ENCODE data around the gene AOPEP.

The AOPEP gene

DNA sequence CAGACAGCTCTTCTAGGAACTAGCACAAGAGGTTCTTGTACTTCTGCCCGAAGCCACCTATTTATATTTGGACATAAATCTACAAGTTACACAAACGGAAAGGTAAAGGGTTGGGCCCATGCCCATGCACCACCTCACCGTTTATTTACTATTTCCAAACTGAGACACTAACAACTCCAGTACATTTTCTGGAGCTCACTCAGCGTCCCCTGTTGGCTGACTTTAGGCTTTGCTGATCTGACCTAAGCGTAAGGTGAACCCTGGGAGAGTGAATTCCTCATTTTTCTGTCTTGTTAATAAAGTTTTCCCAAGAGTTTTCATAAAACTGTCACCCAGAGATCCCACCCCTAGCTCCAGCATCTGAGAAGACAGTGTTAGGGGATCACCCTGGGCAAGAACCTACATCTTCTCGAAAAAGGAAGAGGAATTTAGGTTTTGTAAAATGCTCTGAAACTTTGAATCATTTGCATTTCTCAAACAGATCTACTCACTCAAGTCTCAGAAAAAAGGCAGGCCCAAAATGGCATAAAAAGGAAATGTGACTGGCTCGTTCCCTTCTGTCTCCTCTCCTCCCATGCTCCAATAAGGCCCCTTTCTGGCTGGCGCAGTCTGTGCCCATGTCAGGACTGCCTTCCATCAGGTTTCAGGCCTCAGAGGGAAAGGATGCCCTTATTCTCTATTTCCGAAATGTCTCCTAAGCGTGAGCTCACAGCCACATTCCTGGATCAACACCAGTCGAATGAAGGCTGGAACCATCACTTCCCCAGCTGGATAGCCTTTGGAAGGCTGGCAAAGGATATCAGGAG, 389.7 kb downstream of the AOPEP start:
- Histone ChIP-seq H3K4me1 (ENCODE audit: control insufficient read depth, insufficient read depth, low read length) (0 out of 2 replicates have a peak, but pooled peaks cover 3% of the 10 kb centered on the region), H3K27ac (ENCODE audit: low read depth, low read length) (no peak overlapping the region), H3K9me3 (ENCODE audit: control insufficient read depth, insufficient read depth, low read length) (no peaks in the 10 kb centered on the region), H3K9ac (ENCODE audit: low read depth, low read length) (no peak overlapping the region), H3K4me3 (ENCODE audit: low read depth, low read length) (no peak overlapping the region), H3K27me3 (ENCODE audit: control insufficient read depth, insufficient read depth, low read length) (no peaks in the 10 kb centered on the region), H3K36me3 (ENCODE audit: control insufficient read depth, insufficient read depth, low read length) (no peaks in the 10 kb centered on the region; the same call in 1 of the 2 replicates)

DNA sequence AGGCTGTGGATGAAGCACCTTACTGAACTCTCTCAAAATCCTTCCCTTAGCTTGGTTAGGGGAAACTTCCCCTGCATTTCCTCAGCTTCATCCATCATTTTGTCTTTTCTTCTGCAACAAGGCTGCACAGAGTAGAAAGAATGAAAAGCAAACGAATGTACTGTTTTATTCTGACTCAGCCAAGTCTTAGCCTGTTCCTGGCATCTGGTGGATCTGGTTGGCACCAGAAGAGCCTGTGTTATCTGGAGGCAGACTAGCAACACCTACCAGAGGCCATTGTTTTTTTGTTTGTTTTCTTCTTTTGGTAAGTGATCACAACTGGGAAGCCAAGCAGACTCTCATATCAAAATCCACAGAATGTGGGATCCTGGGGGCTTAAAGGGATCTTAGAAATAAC, 390.3 kb downstream of the AOPEP start:
- Histone ChIP-seq H3K27me3 (ENCODE audit: control insufficient read depth, insufficient read depth, low read length) (no peaks in the 10 kb centered on the region), H3K9me3 (ENCODE audit: control insufficient read depth, insufficient read depth, low read length) (no peaks in the 10 kb centered on the region), H3K4me3 (ENCODE audit: low read depth, low read length) (no peak overlapping the region), H3K27ac (ENCODE audit: low read depth, low read length) (no peak overlapping the region), H3K9ac (ENCODE audit: low read depth, low read length) (no peak overlapping the region), H3K36me3 (ENCODE audit: control insufficient read depth, insufficient read depth, low read length) (no peaks in the 10 kb centered on the region; the same call in 1 of the 2 replicates), H3K4me1 (ENCODE audit: control insufficient read depth, insufficient read depth, low read length) (0 out of 2 replicates have a peak, but pooled peaks cover 4% of the 10 kb centered on the region)

DNA sequence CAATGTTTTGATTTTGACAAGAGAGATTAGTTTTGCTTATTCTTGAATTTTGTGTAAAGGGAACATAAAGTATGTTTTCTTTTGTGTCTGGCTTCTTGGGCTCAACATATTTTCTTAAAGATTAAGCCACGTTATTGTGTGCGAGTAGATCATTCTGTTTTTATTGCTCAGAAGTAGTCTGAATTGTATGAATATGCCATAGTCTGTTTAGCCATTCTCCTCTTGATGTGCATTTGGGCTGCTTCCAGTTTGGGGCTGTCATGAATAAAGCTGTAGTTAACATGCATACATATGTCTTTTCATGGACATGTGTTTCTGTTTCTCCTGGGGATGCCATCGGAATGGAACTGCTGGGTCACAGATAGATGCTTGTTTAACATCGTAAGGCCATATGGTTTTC, 392.1 kb downstream of the AOPEP start:
- Histone ChIP-seq H3K9ac (ENCODE audit: low read depth, low read length) (no peak overlapping the region), H3K4me1 (ENCODE audit: control insufficient read depth, insufficient read depth, low read length) (0 out of 2 replicates have a peak, but pooled peaks cover 4% of the 10 kb centered on the region), H3K36me3 (ENCODE audit: control insufficient read depth, insufficient read depth, low read length) (no peaks in the 10 kb centered on the region), H3K27ac (ENCODE audit: low read depth, low read length) (no peak overlapping the region), H3K4me3 (ENCODE audit: low read depth, low read length) (no peak overlapping the region), H3K27me3 (ENCODE audit: control insufficient read depth, insufficient read depth, low read length) (no peaks in the 10 kb centered on the region), H3K9me3 (ENCODE audit: control insufficient read depth, insufficient read depth, low read length) (no peaks in the 10 kb centered on the region)

DNA sequence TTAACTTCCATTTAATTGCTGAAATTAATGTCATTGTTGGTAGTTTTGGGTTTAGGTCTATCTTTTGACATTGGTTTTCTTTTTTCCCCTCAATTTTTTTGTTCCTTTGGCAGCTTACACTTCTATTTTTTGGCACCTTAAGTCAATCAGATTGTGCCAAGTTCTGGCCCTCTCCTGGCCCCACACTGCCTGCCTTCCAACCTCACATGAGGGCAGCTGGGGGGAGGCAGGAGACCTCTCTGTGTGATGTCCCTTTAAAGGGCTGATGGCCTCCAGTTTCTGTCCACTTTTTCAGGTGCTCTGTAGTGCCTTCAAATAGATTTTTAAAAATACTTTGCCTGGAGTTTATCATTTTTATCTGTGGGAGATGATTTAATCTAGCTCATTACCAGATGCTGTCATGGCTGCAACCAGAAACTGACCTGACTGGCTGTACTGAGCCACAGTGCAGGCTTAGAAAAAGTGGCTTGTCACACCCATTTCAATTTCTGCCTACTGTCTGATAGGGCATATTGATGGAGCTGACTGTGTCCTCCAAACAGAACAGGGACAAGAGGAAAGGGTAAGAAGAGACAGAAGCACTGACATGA, 394.4 kb downstream of the AOPEP start:
- Histone ChIP-seq H3K9me3 (ENCODE audit: control insufficient read depth, insufficient read depth, low read length) (no peaks in the 10 kb centered on the region), H3K9ac (ENCODE audit: low read depth, low read length) (no peak overlapping the region), H3K27me3 (ENCODE audit: control insufficient read depth, insufficient read depth, low read length) (no peaks in the 10 kb centered on the region), H3K4me1 (ENCODE audit: control insufficient read depth, insufficient read depth, low read length) (peaks cover 4% of the 10 kb centered on the region; the same call in 1 of the 2 replicates), H3K27ac (ENCODE audit: low read depth, low read length) (no peak overlapping the region), H3K4me3 (ENCODE audit: low read depth, low read length) (no peak overlapping the region), H3K36me3 (ENCODE audit: control insufficient read depth, insufficient read depth, low read length) (no peaks in the 10 kb centered on the region)

DNA sequence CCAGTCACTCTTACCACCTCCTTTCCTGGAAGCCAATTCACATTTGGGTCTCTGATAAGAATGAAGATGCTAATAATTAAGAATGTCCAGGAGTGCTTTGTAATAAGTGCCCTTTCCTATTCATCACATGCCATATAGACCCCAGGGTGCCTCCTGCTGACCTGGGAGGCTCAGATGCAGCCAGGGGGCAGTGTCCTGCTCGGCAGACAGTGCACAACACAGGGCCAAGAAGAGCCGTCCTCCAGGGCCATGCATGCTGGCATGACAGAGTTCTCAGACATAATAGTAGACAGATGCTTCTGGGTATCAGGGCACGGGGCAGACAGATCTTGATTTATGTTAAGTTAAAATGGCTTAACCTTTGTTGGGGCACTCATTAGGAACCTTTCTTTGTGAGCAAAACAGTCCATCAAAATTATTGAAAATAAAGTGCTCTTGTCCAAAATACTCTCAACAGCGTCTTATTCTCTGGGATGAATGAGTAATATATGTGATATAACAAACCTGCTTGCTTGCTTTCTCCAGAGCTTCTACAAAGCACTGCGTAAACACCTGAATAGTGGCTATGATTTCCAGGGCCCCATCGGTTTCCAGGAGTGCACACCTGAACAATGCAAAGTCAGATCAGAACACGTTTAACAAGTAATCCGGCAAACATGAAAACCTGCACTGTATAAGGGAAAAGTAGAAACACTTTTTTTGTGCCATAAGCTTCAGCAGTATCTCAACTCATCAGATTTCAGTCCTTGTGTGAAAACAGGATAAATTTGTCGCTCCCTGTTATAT, 398.3 kb downstream of the AOPEP start:
- Histone ChIP-seq H3K9ac (ENCODE audit: low read depth, low read length) (no peak overlapping the region), H3K9me3 (ENCODE audit: control insufficient read depth, insufficient read depth, low read length) (no peaks in the 10 kb centered on the region), H3K4me1 (ENCODE audit: control insufficient read depth, insufficient read depth, low read length) (peaks cover 9% of the 10 kb centered on the region), H3K36me3 (ENCODE audit: control insufficient read depth, insufficient read depth, low read length) (no peaks in the 10 kb centered on the region), H3K27me3 (ENCODE audit: control insufficient read depth, insufficient read depth, low read length) (no peaks in the 10 kb centered on the region), H3K4me3 (ENCODE audit: low read depth, low read length) (no peak overlapping the region), H3K27ac (ENCODE audit: low read depth, low read length) (no peak overlapping the region)

DNA sequence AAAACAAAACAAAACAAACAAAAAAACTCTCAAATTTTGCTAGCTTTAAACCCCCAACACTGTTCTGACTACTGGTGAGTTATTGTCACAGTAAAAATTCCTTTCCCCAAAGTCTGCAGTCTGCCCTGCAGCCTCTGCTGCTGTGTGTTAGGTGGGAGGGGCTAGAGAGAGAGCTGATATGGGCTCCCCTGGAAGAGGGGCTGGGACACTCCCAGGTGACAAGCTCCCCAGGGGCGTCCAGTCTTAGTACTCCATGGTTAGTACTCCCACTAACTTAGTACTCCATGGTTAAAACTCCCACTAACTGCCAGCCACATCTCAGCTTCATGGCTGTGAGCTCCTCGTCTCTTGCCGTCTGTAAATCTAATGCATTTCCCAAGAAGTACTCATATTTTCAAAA, 399.2 kb downstream of the AOPEP start:
- Histone ChIP-seq H3K36me3 (ENCODE audit: control insufficient read depth, insufficient read depth, low read length) (no peaks in the 10 kb centered on the region), H3K9me3 (ENCODE audit: control insufficient read depth, insufficient read depth, low read length) (no peaks in the 10 kb centered on the region), H3K27ac (ENCODE audit: low read depth, low read length) (no peak overlapping the region), H3K9ac (ENCODE audit: low read depth, low read length) (no peak overlapping the region), H3K4me3 (ENCODE audit: low read depth, low read length) (no peak overlapping the region), H3K27me3 (ENCODE audit: control insufficient read depth, insufficient read depth, low read length) (no peaks in the 10 kb centered on the region), H3K4me1 (ENCODE audit: control insufficient read depth, insufficient read depth, low read length) (peaks cover 18% of the 10 kb centered on the region)

DNA sequence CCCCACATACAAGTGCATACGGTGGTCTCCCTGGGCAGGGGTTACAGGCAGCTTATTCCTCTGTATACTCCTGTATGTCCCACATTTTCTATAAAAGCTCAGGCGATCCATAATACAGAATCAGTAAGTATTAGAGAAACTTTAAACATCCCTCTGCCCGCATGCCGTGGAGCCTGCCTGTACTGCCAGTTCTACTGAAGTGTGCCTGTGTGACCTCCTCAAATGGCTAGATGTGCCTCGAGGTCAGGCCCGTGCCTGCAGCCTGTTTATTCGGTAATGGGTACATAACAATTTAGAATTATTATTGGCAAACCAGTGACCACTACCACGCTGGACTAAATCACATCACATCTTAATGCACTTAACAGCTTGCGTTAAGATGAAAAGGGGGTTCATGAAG, 400.2 kb downstream of the AOPEP start:
- Histone ChIP-seq H3K4me1 (ENCODE audit: control insufficient read depth, insufficient read depth, low read length) (peaks cover 25% of the 10 kb centered on the region), H3K36me3 (ENCODE audit: control insufficient read depth, insufficient read depth, low read length) (no peaks in the 10 kb centered on the region), H3K9ac (ENCODE audit: low read depth, low read length) (no peak overlapping the region), H3K27ac (ENCODE audit: low read depth, low read length) (no peak overlapping the region), H3K4me3 (ENCODE audit: low read depth, low read length) (no peak overlapping the region), H3K9me3 (ENCODE audit: control insufficient read depth, insufficient read depth, low read length) (no peaks in the 10 kb centered on the region), H3K27me3 (ENCODE audit: control insufficient read depth, insufficient read depth, low read length) (no peaks in the 10 kb centered on the region)

DNA sequence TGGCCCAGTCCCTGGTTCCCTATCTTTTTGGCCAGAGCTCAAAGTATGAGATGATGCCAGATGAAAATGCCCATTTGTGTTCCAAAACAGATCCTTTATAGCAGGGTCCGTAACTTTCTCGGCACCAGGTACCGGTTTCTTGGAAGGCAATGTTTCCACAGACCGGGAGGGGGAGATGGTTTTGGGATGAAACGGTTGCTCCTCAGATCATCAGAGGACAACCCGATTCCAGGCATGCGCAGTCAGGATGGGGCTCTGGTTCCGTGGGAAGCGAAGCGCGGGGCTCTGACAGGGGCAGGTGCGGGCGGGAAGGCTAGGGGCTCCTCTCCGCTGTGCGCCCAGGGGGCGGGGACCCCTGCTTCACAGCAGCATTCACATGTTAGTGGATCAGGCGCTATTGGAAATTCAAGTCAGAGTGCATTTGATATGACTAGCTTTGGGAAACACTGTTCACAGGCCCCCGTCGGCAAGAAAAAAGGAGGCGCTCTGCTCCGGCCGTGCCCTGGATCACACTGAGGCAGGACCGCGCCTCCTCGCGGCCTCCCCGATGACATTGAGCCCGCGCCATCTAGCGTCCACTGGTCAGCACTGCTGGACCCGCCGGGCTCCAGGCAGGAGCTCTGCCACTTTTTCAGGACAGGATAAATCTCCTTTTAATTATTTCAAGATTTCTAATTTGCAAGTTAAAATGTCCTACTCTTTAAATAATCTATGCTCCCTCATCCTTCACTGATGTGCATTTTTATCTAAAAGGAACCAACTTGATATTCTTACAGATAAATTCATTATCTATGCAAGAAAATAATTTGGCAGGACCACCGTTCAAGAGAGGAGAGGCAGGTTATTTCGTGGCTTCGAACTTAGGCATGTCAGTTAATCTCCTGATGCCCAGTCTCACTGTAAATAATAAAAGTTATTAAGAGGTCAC, 401.0 kb downstream of the AOPEP start:
- H3K9me3 ChIP-seq (ENCODE audit: control insufficient read depth, insufficient read depth, low read length): no peaks in the 10 kb centered on the region
- no peak overlapping the region for H3K9ac ChIP-seq (ENCODE audit: low read depth, low read length)
- H3K36me3 ChIP-seq (ENCODE audit: control insufficient read depth, insufficient read depth, low read length): no peaks in the 10 kb centered on the region
- peaks cover 33% of the 10 kb centered on the region for H3K4me1 ChIP-seq (ENCODE audit: control insufficient read depth, insufficient read depth, low read length)
- no peak overlapping the region for H3K27ac ChIP-seq (ENCODE audit: low read depth, low read length)
- no peaks in the 10 kb centered on the region for H3K27me3 ChIP-seq (ENCODE audit: control insufficient read depth, insufficient read depth, low read length)
- peak overlapping the region; percentile 65 for H3K4me3 ChIP-seq (ENCODE audit: low read depth, low read length)

DNA sequence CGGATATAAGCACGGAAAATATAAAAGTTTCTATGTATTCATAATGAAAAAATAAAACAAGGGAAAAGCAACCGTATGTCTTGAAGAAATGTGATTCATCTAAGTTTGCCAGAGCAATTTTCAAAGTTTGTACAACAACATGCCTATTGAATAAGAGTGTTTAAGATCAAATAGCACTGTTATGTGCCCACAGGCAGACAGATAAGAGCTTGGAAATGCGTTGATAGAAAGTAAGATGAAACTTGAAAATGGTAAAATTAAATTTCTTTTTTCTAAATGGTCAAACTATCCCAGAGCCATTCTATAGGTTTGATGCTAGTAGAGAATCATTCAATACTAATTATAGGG, 401.7 kb downstream of the AOPEP start:
- peaks cover 33% of the 10 kb centered on the region for H3K4me1 ChIP-seq (ENCODE audit: control insufficient read depth, insufficient read depth, low read length)
- H3K4me3 ChIP-seq (ENCODE audit: low read depth, low read length): no peak overlapping the region
- H3K36me3 ChIP-seq (ENCODE audit: control insufficient read depth, insufficient read depth, low read length): no peaks in the 10 kb centered on the region
- H3K27ac ChIP-seq (ENCODE audit: low read depth, low read length): no peak overlapping the region
- no peaks in the 10 kb centered on the region for H3K9me3 ChIP-seq (ENCODE audit: control insufficient read depth, insufficient read depth, low read length)
- H3K9ac ChIP-seq (ENCODE audit: low read depth, low read length): no peak overlapping the region
- H3K27me3 ChIP-seq (ENCODE audit: control insufficient read depth, insufficient read depth, low read length): no peaks in the 10 kb centered on the region

DNA sequence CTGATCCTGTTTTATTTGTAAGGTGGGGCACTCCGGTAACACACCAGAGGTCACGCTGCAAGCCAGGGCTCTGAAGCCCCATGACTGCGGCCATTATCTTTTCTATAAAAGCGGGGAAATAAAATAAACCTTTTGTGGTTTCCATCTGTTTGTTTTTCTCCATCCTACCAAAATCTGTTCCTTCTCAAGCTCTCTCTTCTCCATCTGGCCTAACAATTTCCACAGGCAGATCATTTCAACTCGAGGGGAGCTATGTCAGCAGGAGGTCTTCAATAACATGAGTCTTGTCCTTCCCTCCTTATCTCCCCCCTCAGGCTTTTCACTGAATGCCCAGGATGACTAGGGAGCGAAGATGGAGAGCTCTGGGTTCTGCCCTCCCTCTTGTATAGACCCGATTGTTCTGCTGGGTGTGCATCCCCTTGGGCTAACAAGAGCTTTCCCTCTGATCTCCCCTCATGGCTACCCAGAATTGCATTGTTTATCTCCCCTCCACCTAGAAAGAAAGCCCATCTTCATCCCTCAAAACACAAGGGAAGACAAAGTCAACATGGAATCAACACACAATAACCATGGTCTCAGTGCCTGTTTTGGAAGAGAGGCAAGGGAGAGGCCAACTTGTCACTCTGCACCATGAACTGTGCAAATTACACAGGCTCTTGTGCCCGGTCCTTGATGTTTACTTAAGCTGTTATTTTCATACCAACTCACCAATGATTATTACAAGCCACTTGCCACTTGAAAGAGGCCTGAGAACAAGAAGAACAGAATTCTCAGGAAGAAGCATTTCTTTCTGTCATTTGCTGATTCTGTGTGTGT, 403.2 kb downstream of the AOPEP start:
- peak overlapping the region; percentile 90 for H3K27ac ChIP-seq (ENCODE audit: low read depth, low read length)

More for the DNA sequence above, 403.2 kb downstream of the AOPEP start:
- Histone ChIP-seq H3K36me3 (ENCODE audit: control insufficient read depth, insufficient read depth, low read length) (no peaks in the 10 kb centered on the region), H3K9ac (ENCODE audit: low read depth, low read length) (no peak overlapping the region), H3K9me3 (ENCODE audit: control insufficient read depth, insufficient read depth, low read length) (no peaks in the 10 kb centered on the region), H3K27me3 (ENCODE audit: control insufficient read depth, insufficient read depth, low read length) (no peaks in the 10 kb centered on the region), H3K4me3 (ENCODE audit: low read depth, low read length) (no peak overlapping the region), H3K4me1 (ENCODE audit: control insufficient read depth, insufficient read depth, low read length) (peaks cover 33% of the 10 kb centered on the region)
